Urothelium cell line (cell line): ENCODE results near the gene DSG2.

Experiments used
- DNase-seq: peaks from one replicate; pipeline ENCODE4 v3.0.0; 2011; ENCODE audit warnings: low spot score, mixed read lengths
- FAIRE-seq: peaks from 2 replicates; lab custom pipeline; 2011; peaks lifted over from hg19 to GRCh38; lab: Jason Lieb, UNC

DSG2 gene

DNA sequence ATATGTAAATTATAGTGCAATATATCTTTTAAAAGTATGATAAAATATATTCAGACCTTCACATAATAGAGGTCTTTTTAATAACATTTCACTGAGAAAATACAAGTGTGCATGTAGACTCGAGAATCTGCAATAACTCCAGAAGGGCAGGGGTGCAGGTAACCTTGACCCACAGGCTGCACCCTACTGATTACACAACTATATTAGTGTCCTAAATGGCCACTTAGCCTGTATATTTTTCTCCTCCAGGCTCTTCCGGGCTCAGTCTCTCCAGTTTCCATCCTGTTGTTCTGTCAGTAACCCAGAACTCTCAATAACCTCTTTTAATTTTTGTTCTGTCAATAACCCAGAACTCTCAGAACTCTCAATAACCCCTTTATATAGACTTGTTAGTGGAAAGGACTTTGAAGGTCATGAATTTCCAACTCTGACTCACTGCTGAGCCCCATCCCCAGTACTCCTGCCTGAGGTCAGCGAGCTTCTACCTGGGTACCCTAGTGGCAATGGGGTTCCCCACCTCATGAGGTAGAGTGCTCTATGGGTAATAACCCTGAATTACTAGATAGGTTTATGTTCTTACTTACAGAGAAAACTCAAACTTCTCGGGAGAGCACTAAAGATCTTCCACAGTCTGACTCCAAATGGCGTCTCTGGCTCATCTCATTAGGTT lies 85.3 kb downstream of the DSG2 start:
- no peak for FAIRE-seq
- DNase-seq: no peak

DNA sequence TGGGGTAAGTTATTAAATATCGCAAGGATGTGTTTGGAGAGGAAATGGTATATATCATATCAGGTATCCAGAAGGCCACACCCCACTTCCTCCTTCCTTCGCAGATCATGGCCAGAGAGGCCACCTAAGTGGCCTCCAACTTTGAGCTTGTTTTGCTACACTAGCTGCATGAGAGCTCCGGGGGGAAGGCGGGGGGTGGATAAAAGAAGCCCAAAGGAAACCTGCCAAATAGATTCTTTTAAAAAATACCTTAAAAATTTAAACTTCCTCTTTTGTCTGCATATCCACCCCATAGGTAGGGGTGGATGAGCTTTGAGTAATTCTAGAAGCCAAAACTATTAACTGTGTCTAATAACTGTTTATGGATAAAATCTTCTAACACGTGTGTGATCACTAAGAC lies 88.0 kb downstream of the DSG2 start:
- DNase-seq (no peak), FAIRE-seq (no peak)

DNA sequence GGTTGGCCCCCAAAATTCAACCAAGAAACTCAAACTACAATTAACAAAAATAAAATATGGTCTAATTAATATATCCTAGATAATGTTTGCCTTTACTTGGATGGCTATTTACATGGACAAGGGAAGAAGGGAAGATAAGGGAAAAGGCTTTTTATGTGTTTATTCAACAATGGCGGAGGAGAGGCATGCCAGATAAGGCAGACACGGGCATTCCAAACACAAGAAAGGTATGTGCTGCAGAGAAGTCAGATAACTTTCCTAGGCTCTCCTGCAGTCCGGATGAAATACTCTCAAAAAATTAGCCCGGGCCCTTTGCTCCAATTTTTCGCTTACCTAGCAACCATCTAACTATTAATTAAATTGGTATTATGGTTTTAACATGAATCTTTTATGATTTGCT lies 88.6 kb downstream of the DSG2 start:
- FAIRE-seq (no peak), DNase-seq (no peak)

DNA sequence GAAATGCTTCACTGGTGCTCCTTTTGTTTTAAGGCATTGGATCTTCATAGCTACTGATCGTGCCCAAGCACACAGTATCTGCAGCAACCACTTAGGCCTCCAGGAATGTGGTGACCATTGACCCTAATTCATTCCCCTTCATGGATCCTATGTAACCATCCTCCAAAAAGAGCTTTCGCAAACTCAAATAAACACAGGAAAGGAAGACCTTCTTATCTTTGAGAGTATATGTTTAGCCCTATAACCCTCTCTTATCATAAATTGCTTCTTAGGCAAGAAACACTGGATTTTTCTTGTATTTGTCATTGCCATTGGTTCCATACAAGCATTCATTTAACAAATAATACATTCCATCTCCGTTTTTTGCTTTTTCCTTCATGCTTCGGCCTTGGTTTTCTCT lies 89.6 kb downstream of the DSG2 start:
- no peak for FAIRE-seq

DNA sequence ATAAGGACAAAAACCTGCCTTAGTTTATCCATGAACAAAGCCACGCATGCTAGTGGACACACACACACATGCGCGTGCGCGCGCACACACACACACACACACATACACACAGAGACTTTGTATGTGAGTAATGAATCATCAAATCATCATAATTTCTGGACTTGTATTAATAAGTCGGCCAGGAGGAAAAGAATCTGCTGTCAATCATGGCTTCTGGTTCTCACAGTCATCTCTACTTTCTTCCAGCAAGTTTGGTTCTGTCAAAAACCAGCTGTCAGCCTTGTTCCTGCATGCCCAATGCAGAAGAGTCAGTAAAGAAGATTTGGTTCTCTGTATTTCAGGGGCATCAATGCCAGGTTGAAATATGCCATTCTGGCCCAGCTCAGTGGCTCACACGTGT lies 92.6 kb downstream of the DSG2 start:
- FAIRE-seq (no peak), DNase-seq (no peak)

More for the DNA sequence above, 89.6 kb downstream of the DSG2 start:
- no peak for DNase-seq

DNA sequence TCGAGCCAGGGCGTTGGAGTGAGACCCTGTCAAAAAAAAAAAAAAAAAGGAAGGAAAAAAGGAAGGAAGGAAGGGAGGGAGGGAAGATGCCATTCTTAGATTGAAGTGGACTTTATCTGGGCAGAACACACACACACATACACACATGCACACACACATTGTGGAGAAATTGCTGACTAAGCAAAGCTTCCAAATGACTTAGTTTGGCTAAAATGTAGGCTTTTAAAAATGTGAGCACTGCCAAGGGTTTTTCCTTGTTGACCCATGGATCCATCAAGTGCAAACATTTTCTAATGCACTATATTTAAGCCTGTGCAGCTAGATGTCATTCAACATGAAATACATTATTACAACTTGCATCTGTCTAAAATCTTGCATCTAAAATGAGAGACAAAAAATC lies 93.1 kb downstream of the DSG2 start:
- no peak for FAIRE-seq
- no peak for DNase-seq

DNA sequence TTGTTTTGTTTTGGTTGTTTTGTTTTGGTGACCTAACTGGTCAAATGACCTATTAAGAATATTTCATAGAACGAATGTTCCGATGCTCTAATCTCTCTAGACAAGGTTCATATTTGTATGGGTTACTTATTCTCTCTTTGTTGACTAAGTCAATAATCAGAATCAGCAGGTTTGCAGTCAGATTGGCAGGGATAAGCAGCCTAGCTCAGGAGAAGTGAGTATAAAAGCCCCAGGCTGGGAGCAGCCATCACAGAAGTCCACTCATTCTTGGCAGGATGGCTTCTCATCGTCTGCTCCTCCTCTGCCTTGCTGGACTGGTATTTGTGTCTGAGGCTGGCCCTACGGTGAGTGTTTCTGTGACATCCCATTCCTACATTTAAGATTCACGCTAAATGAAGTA lies 93.7 kb downstream of the DSG2 start, which contains the start of gene TTR:
TSS of gene TTR (plus strand) at position 250 of the 400 bp plus-strand sequence. CDS start at position 276, 26 bp downstream.
- DNase-seq (no peak), FAIRE-seq (no peak)

DNA sequence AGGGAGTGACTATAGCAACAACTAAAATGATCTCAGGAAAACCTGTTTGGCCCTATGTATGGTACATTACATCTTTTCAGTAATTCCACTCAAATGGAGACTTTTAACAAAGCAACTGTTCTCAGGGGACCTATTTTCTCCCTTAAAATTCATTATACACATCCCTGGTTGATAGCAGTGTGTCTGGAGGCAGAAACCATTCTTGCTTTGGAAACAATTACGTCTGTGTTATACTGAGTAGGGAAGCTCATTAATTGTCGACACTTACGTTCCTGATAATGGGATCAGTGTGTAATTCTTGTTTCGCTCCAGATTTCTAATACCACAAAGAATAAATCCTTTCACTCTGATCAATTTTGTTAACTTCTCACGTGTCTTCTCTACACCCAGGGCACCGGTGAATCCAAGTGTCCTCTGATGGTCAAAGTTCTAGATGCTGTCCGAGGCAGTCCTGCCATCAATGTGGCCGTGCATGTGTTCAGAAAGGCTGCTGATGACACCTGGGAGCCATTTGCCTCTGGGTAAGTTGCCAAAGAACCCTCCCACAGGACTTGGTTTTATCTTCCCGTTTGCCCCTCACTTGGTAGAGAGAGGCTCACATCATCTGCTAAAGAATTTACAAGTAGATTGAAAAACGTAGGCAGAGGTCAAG lies 94.7 kb downstream of the DSG2 start:
- DNase-seq (no peak), FAIRE-seq (no peak)

DNA sequence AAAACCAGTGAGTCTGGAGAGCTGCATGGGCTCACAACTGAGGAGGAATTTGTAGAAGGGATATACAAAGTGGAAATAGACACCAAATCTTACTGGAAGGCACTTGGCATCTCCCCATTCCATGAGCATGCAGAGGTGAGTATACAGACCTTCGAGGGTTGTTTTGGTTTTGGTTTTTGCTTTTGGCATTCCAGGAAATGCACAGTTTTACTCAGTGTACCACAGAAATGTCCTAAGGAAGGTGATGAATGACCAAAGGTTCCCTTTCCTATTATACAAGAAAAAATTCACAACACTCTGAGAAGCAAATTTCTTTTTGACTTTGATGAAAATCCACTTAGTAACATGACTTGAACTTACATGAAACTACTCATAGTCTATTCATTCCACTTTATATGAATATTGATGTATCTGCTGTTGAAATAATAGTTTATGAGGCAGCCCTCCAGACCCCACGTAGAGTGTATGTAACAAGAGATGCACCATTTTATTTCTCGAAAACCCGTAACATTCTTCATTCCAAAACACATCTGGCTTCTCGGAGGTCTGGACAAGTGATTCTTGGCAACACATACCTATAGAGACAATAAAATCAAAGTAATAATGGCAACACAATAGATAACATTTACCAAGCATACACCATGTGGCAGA lies 97.3 kb downstream of the DSG2 start:
- FAIRE-seq (no peak), DNase-seq (no peak)

DNA sequence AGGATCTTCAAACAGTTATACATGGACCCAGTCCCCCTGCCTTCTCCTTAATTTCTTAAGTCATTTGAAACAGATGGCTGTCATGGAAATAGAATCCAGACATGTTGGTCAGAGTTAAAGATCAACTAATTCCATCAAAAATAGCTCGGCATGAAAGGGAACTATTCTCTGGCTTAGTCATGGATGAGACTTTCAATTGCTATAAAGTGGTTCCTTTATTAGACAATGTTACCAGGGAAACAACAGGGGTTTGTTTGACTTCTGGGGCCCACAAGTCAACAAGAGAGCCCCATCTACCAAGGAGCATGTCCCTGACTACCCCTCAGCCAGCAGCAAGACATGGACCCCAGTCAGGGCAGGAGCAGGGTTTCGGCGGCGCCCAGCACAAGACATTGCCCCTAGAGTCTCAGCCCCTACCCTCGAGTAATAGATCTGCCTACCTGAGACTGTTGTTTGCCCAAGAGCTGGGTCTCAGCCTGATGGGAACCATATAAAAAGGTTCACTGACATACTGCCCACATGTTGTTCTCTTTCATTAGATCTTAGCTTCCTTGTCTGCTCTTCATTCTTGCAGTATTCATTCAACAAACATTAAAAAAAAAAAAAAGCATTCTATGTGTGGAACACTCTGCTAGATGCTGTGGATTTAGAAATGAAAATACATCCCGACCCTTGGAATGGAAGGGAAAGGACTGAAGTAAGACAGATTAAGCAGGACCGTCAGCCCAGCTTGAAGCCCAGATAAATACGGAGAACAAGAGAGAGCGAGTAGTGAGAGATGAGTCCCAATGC lies 98.3 kb downstream of the DSG2 start:
- DNase-seq (no peak), FAIRE-seq (no peak)

DNA sequence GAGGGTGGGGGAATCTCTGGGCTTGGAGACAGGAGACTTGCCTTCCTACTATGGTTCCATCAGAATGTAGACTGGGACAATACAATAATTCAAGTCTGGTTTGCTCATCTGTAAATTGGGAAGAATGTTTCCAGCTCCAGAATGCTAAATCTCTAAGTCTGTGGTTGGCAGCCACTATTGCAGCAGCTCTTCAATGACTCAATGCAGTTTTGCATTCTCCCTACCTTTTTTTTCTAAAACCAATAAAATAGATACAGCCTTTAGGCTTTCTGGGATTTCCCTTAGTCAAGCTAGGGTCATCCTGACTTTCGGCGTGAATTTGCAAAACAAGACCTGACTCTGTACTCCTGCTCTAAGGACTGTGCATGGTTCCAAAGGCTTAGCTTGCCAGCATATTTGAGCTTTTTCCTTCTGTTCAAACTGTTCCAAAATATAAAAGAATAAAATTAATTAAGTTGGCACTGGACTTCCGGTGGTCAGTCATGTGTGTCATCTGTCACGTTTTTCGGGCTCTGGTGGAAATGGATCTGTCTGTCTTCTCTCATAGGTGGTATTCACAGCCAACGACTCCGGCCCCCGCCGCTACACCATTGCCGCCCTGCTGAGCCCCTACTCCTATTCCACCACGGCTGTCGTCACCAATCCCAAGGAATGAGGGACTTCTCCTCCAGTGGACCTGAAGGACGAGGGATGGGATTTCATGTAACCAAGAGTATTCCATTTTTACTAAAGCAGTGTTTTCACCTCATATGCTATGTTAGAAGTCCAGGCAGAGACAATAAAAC lies 100.2 kb downstream of the DSG2 start:
- no peak for FAIRE-seq

More for the DNA sequence above, 100.2 kb downstream of the DSG2 start:
- no peak for DNase-seq
